GM12872 (cell line): ENCODE results near the gene KAZN.

Experiments used
- CTCF ChIP-seq: IDR thresholded peaks from 3 replicates; pipeline ENCODE4 v1.5.1; 2011; ENCODE audit warnings: low read depth, mild to moderate bottlenecking, low read length, moderate library complexity; ENCODE audit not compliant: insufficient read depth

The KAZN gene

DNA sequence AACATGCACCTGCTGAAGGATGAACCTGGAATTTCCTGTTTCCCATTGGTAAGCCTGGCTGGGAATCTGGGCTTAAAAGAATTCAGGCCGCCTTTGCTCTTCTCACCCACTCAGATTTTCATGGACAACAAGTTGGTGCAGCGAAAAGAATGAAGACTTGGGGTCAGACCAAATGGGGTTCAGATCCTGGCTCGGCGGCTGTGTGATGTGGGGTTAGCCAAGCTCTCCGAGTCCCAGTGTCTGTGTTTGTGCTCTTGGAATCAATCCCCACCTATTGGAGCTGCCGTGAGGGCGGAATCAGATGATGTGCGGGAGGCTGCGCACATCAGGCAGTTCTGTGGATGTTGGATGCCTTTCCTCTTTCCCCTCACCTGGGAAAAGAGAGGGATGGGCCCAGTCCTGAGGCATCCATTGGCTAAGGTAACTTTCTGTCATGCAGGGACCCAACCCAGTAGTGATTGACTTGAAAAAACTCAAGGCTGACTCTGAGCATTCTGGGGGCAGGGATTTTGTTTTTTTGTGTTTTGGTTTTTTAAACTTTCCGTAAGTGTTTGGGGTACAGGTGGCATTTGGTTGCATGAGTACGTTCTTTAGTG lies 228.3 kb downstream of the KAZN start:
- TF ChIP-seq CTCF, result no peak

DNA sequence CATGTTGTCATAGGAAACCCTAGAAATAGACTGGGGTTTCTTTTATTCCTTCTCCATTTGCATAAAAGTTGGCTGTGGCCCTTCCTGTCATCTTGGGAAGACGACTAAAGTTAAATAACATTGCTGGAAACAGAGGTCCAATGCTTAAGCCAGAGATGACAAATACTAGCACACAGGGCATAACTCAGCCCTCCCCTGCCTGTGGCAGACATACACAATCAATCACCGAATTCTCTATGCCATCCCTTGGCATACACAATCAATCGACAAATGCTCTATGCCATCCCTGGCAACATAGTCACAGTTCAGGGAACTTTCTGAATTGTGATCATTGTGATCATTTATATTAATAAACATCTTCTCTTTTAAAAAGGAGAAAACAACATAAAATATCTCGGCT lies 229.4 kb downstream of the KAZN start:
- TF ChIP-seq CTCF, result no peak

DNA sequence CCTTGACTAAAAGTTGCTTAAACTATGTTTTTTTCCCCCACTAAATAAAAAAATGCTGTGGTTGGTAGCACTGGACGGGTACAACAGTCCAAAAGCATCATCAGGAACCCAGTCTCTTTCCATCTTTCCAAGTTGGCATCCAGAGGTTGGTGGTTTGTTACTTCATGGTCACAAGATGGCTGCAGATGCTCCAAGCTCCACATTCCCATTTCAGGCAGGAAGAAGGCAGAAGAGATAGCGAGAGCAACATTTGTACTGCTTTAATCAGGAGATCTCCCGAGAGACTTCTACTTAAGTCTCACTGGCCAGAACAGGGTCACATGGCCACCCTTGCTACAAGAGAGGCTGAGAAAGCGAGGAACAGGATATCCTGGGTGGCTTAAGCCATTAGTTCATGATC lies 230.2 kb downstream of the KAZN start:
- TF ChIP-seq CTCF, result no peak

DNA sequence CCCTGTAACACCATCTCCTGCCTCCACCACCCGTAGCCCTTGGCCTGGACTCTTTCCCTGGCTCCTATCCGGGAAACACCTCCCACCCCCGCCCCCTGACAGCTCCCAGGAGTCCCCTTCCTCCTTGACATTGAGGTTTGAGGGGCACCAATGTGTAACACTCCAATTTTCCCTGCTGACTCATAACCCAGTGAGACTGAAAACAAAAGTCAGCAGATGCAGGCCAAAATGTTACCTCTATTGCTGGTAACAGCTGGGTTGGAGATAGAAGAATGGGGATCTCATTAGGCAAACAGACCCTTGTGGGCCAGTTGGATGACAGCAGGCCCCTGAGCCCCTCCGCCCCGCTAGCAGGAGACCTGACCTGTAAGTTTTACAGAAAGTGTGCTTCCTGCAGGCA lies 237.2 kb downstream of the KAZN start:
- TF ChIP-seq CTCF, result no peak

GRCh38 chr1:14836426-14837140 lies 238.1 kb downstream of the KAZN start:
- no peak for TF ChIP-seq CTCF

DNA sequence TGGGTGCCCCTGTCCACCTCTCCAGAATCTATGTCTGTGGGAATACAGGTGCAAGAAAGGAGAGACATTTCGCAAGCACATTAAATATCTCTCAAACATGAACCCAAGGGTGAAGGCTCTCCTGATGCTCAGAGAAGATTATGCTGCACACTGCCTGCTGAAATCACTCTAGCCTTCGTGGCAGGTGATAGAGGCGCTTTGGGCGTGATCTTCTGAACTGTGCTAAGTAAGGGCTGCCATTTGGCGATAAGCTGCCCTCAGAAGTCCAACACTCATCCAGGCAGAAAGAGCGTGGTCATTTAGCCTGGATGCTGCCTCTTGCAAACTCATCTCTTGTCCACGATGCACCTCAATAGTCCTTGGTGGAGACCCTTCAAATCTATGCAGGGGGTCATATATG lies 241.9 kb downstream of the KAZN start:
- no peak for TF ChIP-seq CTCF

DNA sequence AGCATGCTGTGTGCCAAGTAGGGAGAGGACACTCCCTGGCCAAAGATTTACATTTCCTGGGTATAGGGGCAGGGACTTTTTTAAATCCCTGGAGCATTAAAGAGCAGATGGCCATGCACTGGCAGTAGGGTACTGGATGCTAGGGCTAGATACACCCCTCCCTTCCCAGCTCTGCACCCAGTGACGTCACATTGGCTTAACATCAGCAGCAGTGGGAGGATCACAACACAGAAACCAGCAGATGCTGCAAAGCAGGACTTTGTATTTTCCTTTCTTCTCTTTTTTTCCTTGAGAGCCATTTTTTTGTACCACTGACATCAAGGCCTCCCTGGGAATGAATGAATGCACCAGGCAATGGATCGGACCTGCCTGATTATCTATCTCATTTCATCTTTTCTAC lies 243.0 kb downstream of the KAZN start:
- no peak for TF ChIP-seq CTCF
